Transverse colon (tissue), 4 donors: ENCODE measurements around the gene PRRX1.

Source experiments
- CTCF ChIP-seq, 5 experiments: fragments of 200-600 bp in 3 of 5; fragments of 450-650 bp in 2 of 5; sonication (generic) in 3 of 5; IDR thresholded peaks; 1 replicate in 2 of 5; 2 replicates in 3 of 5; pipeline ENCODE4 v1.5.1; 2016 to 2017; ENCODE audit warnings: antibody characterized with exemption in 5 of 5, inconsistent platforms in 3 of 5, mild to moderate bottlenecking in 2 of 5, moderate library complexity in 1 of 5
- POLR2A ChIP-seq: fragments of 450-650 bp; IDR thresholded peaks from one replicate; pipeline ENCODE4 v1.6.1; 2016; ENCODE audit warnings: antibody characterized with exemption, mild to moderate bottlenecking, moderate library complexity
- POLR2AphosphoS5 ChIP-seq, 3 donors: sonication (generic); formaldehyde crosslinking; IDR thresholded peaks; one replicate each; pipeline ENCODE4 v1.6.1; 2016; ENCODE audit warnings: antibody characterized with exemption in 3 of 3

- TF ChIP-seq CTCF (IDR thresholded peaks at IDR 0.05) (no peak), POLR2AphosphoS5 (IDR thresholded peaks at IDR 0.05) (no peak), POLR2A (no peak)
Observed at GRCh38 chr1:170630977-170631376, 33.0 kb upstream of the PRRX1 start.
